HCT116 (cell line): ENCODE data around the gene TBXT.
A peak's percentile ranks its signal among the peaks of the same experiment; 100 is the strongest.

Experiments
- EZH2phosphoT487 ChIP-seq: fragments of 200-600 bp; IDR thresholded peaks from 2 replicates; pipeline ENCODE4 v1.6.1; 2018; ENCODE audit warnings: antibody characterized with exemption, borderline replicate concordance
- SIN3A ChIP-seq: IDR thresholded peaks from 2 replicates; pipeline ENCODE4 v1.6.1; 2012; ENCODE audit warnings: low read depth
- SP1 ChIP-seq: IDR thresholded peaks from 2 replicates; pipeline ENCODE4 v1.6.1; 2012; ENCODE audit warnings: low read depth
- TF ChIP-seq, protein P1 (sequence below), 3 experiments: fragments of 200-600 bp in 1 of 3; sonication (generic) in 1 of 3; IDR thresholded peaks in 2 of 3; conservative IDR thresholded peaks in 1 of 3; 2 replicates each; pipeline ENCODE4 v1.5.1; 2012 to 2017; ENCODE audit warnings: low read depth in 2 of 3, low read length in 2 of 3, antibody characterized with exemption in 1 of 3, borderline replicate concordance in 1 of 3, control low read depth in 1 of 3, mild to moderate bottlenecking in 1 of 3, mixed read lengths in 1 of 3, mixed run types in 1 of 3, moderate library complexity in 1 of 3; ENCODE audit not compliant: insufficient read depth in 1 of 3

DNA sequence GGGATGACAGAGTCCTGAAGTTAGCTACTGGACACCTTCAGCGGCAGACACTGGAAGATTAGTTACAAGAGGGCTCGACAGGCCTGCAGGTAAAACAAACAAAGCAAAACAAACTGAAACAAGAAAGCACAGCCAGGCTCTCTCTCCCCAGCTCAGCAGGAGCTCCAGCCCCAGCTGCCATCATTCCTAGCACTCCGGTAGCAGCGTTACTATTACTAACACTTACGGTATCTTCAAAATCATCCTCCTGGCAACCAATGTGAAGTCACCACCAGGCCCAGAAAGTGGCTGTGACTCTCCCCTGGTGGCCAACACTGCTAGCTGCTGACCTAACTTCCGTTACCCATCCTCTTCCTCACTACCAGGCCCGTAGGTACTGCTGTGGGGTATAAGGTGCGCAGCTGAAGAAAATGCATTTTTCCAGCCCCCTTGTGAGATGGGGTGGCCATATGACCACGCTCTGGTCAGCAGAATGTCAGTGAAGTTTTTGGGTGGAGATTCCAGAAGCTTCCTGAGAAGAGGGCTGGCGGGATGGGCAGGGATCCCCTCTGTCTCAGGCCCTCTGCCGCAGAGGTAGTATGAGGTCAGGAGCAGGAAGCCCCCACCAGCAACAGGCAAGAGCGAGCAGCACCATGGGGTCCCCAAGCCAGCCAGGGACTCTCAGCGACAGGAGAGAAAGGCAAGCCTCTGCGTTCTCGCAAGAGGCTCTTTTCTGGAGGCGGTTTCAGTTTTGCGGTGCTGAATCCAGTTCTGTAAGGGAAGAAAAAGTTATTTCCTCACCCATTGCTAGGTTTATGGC, 37.4 kb upstream of the TBXT start:
- TF ChIP-seq EZH2phosphoT487 (no peak), SP1 (no peak), SIN3A (no peak)
- TF ChIP-seq, protein P1, sequence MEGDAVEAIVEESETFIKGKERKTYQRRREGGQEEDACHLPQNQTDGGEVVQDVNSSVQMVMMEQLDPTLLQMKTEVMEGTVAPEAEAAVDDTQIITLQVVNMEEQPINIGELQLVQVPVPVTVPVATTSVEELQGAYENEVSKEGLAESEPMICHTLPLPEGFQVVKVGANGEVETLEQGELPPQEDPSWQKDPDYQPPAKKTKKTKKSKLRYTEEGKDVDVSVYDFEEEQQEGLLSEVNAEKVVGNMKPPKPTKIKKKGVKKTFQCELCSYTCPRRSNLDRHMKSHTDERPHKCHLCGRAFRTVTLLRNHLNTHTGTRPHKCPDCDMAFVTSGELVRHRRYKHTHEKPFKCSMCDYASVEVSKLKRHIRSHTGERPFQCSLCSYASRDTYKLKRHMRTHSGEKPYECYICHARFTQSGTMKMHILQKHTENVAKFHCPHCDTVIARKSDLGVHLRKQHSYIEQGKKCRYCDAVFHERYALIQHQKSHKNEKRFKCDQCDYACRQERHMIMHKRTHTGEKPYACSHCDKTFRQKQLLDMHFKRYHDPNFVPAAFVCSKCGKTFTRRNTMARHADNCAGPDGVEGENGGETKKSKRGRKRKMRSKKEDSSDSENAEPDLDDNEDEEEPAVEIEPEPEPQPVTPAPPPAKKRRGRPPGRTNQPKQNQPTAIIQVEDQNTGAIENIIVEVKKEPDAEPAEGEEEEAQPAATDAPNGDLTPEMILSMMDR (IDR thresholded peaks at IDR 0.05 in 2 of 3, conservative IDR thresholded peaks at IDR 0.05 in 1 of 3; ENCODE audit: borderline replicate concordance in 1 of 3, insufficient read depth in 1 of 3, low read depth in 2 of 3, low read length in 2 of 3): peak in 2 of 3 experiments; percentile 16 to 20; a peak in 2 of 6 replicates
